IMR-90 (cell line): ENCODE results near the gene PPIP5K2. TPM values are rescaled to one million over a fixed set of nuclear protein-coding genes. Genes with fewer than 3 reads are reported as not detected.

Experiments used
- ATAC-seq: fragments of 200-7000 bp; cut with Tn5 transposase; 2 replicates; pipeline ENCODE4 v1.9.1; 2020; ENCODE audit warnings: low read depth, mild to moderate bottlenecking, moderate library complexity
- BruUV-seq: library from RNA; stranded (reverse); fragments of 400-500 nt; replicated peaks from 2 replicates; lab custom pipeline; 2021; lab: Mats Ljungman, UMichigan
- CTCF ChIA-PET: fragments of 300-600 bp; formaldehyde crosslinking; extraction: SDS; loops from one replicate; lab custom pipeline; 2021; ENCODE audit warnings: antibody characterized with exemption; lab: Yijun Ruan, JAX
- POLR2A ChIA-PET: fragments of 300-600 bp; sonication (Branson Sonifier 250); formaldehyde crosslinking; loops from one replicate; lab custom pipeline; 2022; ENCODE audit warnings: antibody characterized with exemption; ENCODE audit not compliant: unreplicated experiment; lab: Charles Lee
- DNase-seq: peaks from one replicate; pipeline ENCODE4 v3.0.0; 2013
- H2AFZ ChIP-seq: replicated peaks from 2 replicates; pipeline ENCODE3; 2013; ENCODE audit warnings: low read length, mild to moderate bottlenecking; ENCODE audit not compliant: poor library complexity
- H2AK5ac ChIP-seq: 2 replicates; pipeline ENCODE4 v1.6.1; 2013; ENCODE audit warnings: low read depth, low read length, inconsistent platforms
- H2AK9ac ChIP-seq: replicated peaks from 2 replicates; pipeline ENCODE3; 2013; ENCODE audit warnings: mild to moderate bottlenecking, low read depth, low read length, moderate library complexity; ENCODE audit not compliant: poor library complexity
- H2BK120ac ChIP-seq: 2 replicates; pipeline ENCODE4 v1.6.1; 2013; ENCODE audit warnings: low read depth, low read length, inconsistent platforms
- H2BK15ac ChIP-seq: 3 replicates; pipeline ENCODE4 v1.6.1; 2013; ENCODE audit warnings: low read depth, low read length, inconsistent platforms
- H2BK20ac ChIP-seq: 2 replicates; pipeline ENCODE4 v1.6.1; 2013; ENCODE audit warnings: low read depth, mild to moderate bottlenecking, inconsistent platforms, low read length, moderate library complexity
- H2BK5ac ChIP-seq: 2 replicates; pipeline ENCODE4 v1.6.1; 2013; ENCODE audit warnings: mild to moderate bottlenecking, low read depth, low read length, inconsistent platforms; ENCODE audit not compliant: poor library complexity, severe bottlenecking
- H3K14ac ChIP-seq: replicated peaks from 2 replicates; pipeline ENCODE4 v1.6.1; 2013; ENCODE audit warnings: low read depth, low read length, inconsistent platforms
- H3K18ac ChIP-seq: 2 replicates; pipeline ENCODE4 v1.6.1; 2013; ENCODE audit warnings: low read depth, low read length, control low read depth
- H3K23ac ChIP-seq: 2 replicates; pipeline ENCODE4 v1.6.1; 2013; ENCODE audit warnings: low read depth, low read length, inconsistent platforms
- H3K27ac ChIP-seq: 2 replicates; pipeline ENCODE4 v1.5.1; 2013; ENCODE audit warnings: mild to moderate bottlenecking, control low read depth, low read length; ENCODE audit not compliant: insufficient read depth
- H3K27me3 ChIP-seq: 2 replicates; pipeline ENCODE4 v1.6.1; 2013; ENCODE audit warnings: low read length; ENCODE audit not compliant: control insufficient read depth, insufficient read depth
- H3K36me3 ChIP-seq: 2 replicates; pipeline ENCODE4 v1.6.1; 2013; ENCODE audit warnings: low read length, mixed read lengths; ENCODE audit not compliant: control insufficient read depth, insufficient read depth
- H3K4ac ChIP-seq: 2 replicates; pipeline ENCODE4 v1.6.1; 2013; ENCODE audit warnings: low read depth, low read length, inconsistent platforms
- H3K4me1 ChIP-seq: 2 replicates; pipeline ENCODE4 v1.6.1; 2013; ENCODE audit warnings: low read length, mixed read lengths; ENCODE audit not compliant: control insufficient read depth, insufficient read depth
- H3K4me2 ChIP-seq: 2 replicates; pipeline ENCODE4 v1.6.1; 2013; ENCODE audit warnings: low read depth, mild to moderate bottlenecking, control low read depth, low read length, moderate library complexity
- H3K4me3 ChIP-seq: 2 replicates; pipeline ENCODE4 v1.5.1; 2013; ENCODE audit warnings: low read depth, mild to moderate bottlenecking, control low read depth, low read length, moderate library complexity; ENCODE audit not compliant: insufficient read depth
- H3K56ac ChIP-seq: 2 replicates; pipeline ENCODE4 v1.6.1; 2013; ENCODE audit warnings: low read length, inconsistent platforms; ENCODE audit not compliant: insufficient read depth; ENCODE audit errors: extremely low read depth
- H3K79me1 ChIP-seq, 2 experiments: 2 replicates each; pipeline ENCODE4 v1.6.1; 2013; ENCODE audit warnings: low read length in 2 of 2, inconsistent platforms in 1 of 2, low read depth in 1 of 2
- H3K9ac ChIP-seq: 2 replicates; pipeline ENCODE4 v1.6.1; 2013; ENCODE audit warnings: low read depth, low read length, control low read depth
- H3K9me1 ChIP-seq: 2 replicates; pipeline ENCODE4 v1.6.1; 2013; ENCODE audit warnings: low read length, inconsistent platforms; ENCODE audit not compliant: insufficient read depth
- H3K9me3 ChIP-seq: 2 replicates; pipeline ENCODE4 v1.6.1; 2013; ENCODE audit warnings: low read length; ENCODE audit not compliant: control insufficient read depth, insufficient read depth
- H4K20me1 ChIP-seq: 2 replicates; pipeline ENCODE4 v1.6.1; 2013; ENCODE audit warnings: low read length, inconsistent platforms; ENCODE audit not compliant: insufficient read depth
- H4K5ac ChIP-seq: 2 replicates; pipeline ENCODE4 v1.6.1; 2013; ENCODE audit warnings: mild to moderate bottlenecking, low read depth, low read length, control low read depth
- H4K8ac ChIP-seq, 2 experiments: 2 replicates each; pipeline ENCODE4 v1.6.1; 2013; ENCODE audit warnings: low read depth in 2 of 2, low read length in 2 of 2, control low read depth in 1 of 2, inconsistent platforms in 1 of 2
- H4K91ac ChIP-seq: 2 replicates; pipeline ENCODE4 v1.6.1; 2013; ENCODE audit warnings: low read depth, low read length, inconsistent platforms; ENCODE audit not compliant: insufficient read depth
- BHLHE40 ChIP-seq: fragments of 150-350 bp; IDR thresholded peaks from 2 replicates; pipeline ENCODE4 v1.6.1; 2016; ENCODE audit warnings: mild to moderate bottlenecking, low read depth, low read length
- CEBPB ChIP-seq: IDR thresholded peaks from 2 replicates; pipeline ENCODE4 v1.6.1; 2012; ENCODE audit warnings: low read depth, low read length, improper control_type of control experiment
- CHD1 ChIP-seq: IDR thresholded peaks from 2 replicates; pipeline ENCODE4 v1.6.1; 2012; ENCODE audit warnings: low read depth, low read length, improper control_type of control experiment
- FOS ChIP-seq: fragments of 150-350 bp; IDR thresholded peaks from 2 replicates; pipeline ENCODE4 v1.6.1; 2016; ENCODE audit warnings: low read depth, low read length
- MAFK ChIP-seq: IDR thresholded peaks from 2 replicates; pipeline ENCODE4 v1.6.1; 2012; ENCODE audit warnings: low read depth, low read length, improper control_type of control experiment
- MAZ ChIP-seq: IDR thresholded peaks from 2 replicates; pipeline ENCODE4 v1.6.1; 2012; ENCODE audit warnings: low read depth, mild to moderate bottlenecking, low read length, improper control_type of control experiment, moderate library complexity, borderline replicate concordance
- NFE2L2 ChIP-seq: fragments of 150-350 bp; IDR thresholded peaks from 2 replicates; pipeline ENCODE4 v1.6.1; 2016; ENCODE audit warnings: low read depth, mild to moderate bottlenecking, low read length
- POLR2A ChIP-seq: IDR thresholded peaks from 2 replicates; pipeline ENCODE4 v1.6.1; 2012; ENCODE audit warnings: mild to moderate bottlenecking, low read depth, low read length
- RAD21 ChIP-seq: IDR thresholded peaks from 2 replicates; pipeline ENCODE4 v1.6.1; 2012; ENCODE audit warnings: low read length, improper control_type of control experiment
- RCOR1 ChIP-seq: IDR thresholded peaks from 2 replicates; pipeline ENCODE4 v1.6.1; 2012; ENCODE audit warnings: mild to moderate bottlenecking, low read length, improper control_type of control experiment; ENCODE audit not compliant: insufficient replicate concordance
- RFX5 ChIP-seq: IDR thresholded peaks from 2 replicates; pipeline ENCODE4 v1.8.0; 2012; ENCODE audit warnings: low read depth, mild to moderate bottlenecking, low read length, moderate library complexity
- SMC3 ChIP-seq: fragments of 150-350 bp; IDR thresholded peaks from 2 replicates; pipeline ENCODE4 v1.6.1; 2016; ENCODE audit warnings: low read depth, mild to moderate bottlenecking, antibody characterized with exemption, low read length, moderate library complexity
- dilution Hi-C: fragments of 300-500 bp; cut with HindIII; formaldehyde crosslinking; loops from one replicate; pipeline ENCODE4 v1.14.3; 2018; ENCODE audit warnings: low sequenced_read_pairs; ENCODE audit not compliant: unreplicated experiment
- in situ Hi-C: fragments of 300-500 bp; cut with MboI; formaldehyde crosslinking; loops from 3 replicates; pipeline ENCODE4 v1.14.3; 2019; ENCODE audit warnings: low sequenced_read_pairs, inconsistent platforms, mixed read lengths
- intact Hi-C: fragments of 100-400 bp; cut with micrococcal nuclease; formaldehyde crosslinking; loops from 2 replicates; pipeline ENCODE4 v1.10.0; 2022
- polyA plus RNA-seq, 3 experiments: library from polyadenylated mRNA; depleted of rRNA; stranded (reverse); fragments of >200 nt; gene quantifications; 2 replicates each; pipeline ENCODE4 v1.2.3, GENCODE V29; 2012; ENCODE audit warnings: low replicate concordance in 1 of 3
- total RNA-seq: library from RNA; depleted of rRNA; stranded (reverse); fragments of >200 nt; gene quantifications from 2 replicates; pipeline ENCODE4 v1.2.3, GENCODE V29; 2012
- TF ChIP-seq, protein P1 (sequence below): fragments of 150-350 bp; IDR thresholded peaks from 2 replicates; pipeline ENCODE4 v1.6.1; 2017; ENCODE audit warnings: mild to moderate bottlenecking, antibody characterized with exemption, low read length, low read depth
- TF ChIP-seq, protein P2 (sequence below): fragments of 150-350 bp; IDR thresholded peaks from 2 replicates; pipeline ENCODE4 v1.6.1; 2016; ENCODE audit warnings: low read depth, mild to moderate bottlenecking, low read length, moderate library complexity, borderline replicate concordance
- TF ChIP-seq, protein P3 (sequence below): conservative IDR thresholded peaks from 2 replicates; pipeline ENCODE4 v1.5.1; 2012; ENCODE audit warnings: mild to moderate bottlenecking, low read depth, low read length, improper control_type of control experiment

PPIP5K2 gene
- total and polyA plus RNA-seq, 2 of the 4 experiments (the other 2 are of a cell fraction) = 32.4 to 67.6 TPM

DNA sequence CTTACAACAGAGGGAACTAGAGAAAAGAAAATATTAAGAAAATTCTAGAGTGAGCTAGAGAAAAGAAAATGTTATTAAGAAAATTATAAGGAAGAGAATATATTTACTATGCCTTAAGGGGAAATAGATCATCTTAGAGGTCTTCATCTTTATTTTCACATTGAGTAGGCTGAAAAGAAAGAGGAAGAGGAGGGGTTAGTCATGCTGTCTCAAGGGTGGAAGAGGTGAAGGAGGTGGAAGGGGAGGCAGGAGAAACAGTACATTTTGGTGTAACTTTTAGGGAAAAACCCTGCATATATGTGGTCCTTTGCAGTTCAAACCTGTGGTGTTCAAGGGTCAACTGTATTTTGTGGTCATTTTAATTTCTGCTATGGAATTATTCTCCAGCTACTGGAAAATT is 46.6 kb downstream of the PPIP5K2 start:
- no peak overlapping the region for H3K27ac ChIP-seq
- H3K56ac ChIP-seq = no peak overlapping the region
- no peak for ATAC-seq
- POLR2A ChIA-PET = no interaction called here
- no peak overlapping the region for H2AK9ac ChIP-seq
- no peak overlapping the region for H2BK15ac ChIP-seq
- no TSS peak for BruUV-seq
- no peak overlapping the region for H3K4me3 ChIP-seq
- no peaks in the 10 kb centered on the region for H3K9me3 ChIP-seq
- H2BK20ac ChIP-seq = no peak overlapping the region
- CTCF ChIA-PET = no interaction called here
- H3K36me3 ChIP-seq = 0 out of 2 replicates have a peak, but pooled peaks cover 1% of the 10 kb centered on the region
- no peak overlapping the region for H4K8ac ChIP-seq
- intact Hi-C loops = no loop called here
- no peaks in the 10 kb centered on the region for H3K9me1 ChIP-seq
- H4K20me1 ChIP-seq = no peaks in the 10 kb centered on the region
- H2AK5ac ChIP-seq = no peak overlapping the region
- no peak overlapping the region for H4K91ac ChIP-seq
- H3K4me2 ChIP-seq = no peak overlapping the region
- no peak overlapping the region for H3K23ac ChIP-seq
- no peaks in the 10 kb centered on the region for H3K27me3 ChIP-seq
- H3K4ac ChIP-seq = no peak overlapping the region
- in situ Hi-C loops = no loop called here
- no peak for DNase-seq
- H2BK5ac ChIP-seq = no peak overlapping the region
- H3K4me1 ChIP-seq = no peaks in the 10 kb centered on the region
- dilution Hi-C loops = no loop called here
- TF ChIP-seq FOS = no peak
- TF ChIP-seq MAFK = no peak
- TF ChIP-seq POLR2A = no peak
- TF ChIP-seq CHD1 = no peak
- TF ChIP-seq MAZ = no peak
- no peak for TF ChIP-seq SMC3
- no peak for TF ChIP-seq RAD21
- no peak for TF ChIP-seq NFE2L2
- TF ChIP-seq RFX5 = no peak
- TF ChIP-seq, protein P1, sequence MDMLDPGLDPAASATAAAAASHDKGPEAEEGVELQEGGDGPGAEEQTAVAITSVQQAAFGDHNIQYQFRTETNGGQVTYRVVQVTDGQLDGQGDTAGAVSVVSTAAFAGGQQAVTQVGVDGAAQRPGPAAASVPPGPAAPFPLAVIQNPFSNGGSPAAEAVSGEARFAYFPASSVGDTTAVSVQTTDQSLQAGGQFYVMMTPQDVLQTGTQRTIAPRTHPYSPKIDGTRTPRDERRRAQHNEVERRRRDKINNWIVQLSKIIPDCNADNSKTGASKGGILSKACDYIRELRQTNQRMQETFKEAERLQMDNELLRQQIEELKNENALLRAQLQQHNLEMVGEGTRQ = no peak
- TF ChIP-seq, protein P2, sequence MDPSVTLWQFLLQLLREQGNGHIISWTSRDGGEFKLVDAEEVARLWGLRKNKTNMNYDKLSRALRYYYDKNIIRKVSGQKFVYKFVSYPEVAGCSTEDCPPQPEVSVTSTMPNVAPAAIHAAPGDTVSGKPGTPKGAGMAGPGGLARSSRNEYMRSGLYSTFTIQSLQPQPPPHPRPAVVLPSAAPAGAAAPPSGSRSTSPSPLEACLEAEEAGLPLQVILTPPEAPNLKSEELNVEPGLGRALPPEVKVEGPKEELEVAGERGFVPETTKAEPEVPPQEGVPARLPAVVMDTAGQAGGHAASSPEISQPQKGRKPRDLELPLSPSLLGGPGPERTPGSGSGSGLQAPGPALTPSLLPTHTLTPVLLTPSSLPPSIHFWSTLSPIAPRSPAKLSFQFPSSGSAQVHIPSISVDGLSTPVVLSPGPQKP = no peak
- TF ChIP-seq BHLHE40 = no peak
- no peak for TF ChIP-seq CEBPB
- TF ChIP-seq, protein P3, sequence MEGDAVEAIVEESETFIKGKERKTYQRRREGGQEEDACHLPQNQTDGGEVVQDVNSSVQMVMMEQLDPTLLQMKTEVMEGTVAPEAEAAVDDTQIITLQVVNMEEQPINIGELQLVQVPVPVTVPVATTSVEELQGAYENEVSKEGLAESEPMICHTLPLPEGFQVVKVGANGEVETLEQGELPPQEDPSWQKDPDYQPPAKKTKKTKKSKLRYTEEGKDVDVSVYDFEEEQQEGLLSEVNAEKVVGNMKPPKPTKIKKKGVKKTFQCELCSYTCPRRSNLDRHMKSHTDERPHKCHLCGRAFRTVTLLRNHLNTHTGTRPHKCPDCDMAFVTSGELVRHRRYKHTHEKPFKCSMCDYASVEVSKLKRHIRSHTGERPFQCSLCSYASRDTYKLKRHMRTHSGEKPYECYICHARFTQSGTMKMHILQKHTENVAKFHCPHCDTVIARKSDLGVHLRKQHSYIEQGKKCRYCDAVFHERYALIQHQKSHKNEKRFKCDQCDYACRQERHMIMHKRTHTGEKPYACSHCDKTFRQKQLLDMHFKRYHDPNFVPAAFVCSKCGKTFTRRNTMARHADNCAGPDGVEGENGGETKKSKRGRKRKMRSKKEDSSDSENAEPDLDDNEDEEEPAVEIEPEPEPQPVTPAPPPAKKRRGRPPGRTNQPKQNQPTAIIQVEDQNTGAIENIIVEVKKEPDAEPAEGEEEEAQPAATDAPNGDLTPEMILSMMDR = no peak
- no peak for TF ChIP-seq RCOR1
- H2BK120ac ChIP-seq = no peak overlapping the region
- H4K5ac ChIP-seq = no peak overlapping the region
- no peak overlapping the region for H3K18ac ChIP-seq
- no peak overlapping the region for H3K9ac ChIP-seq
- no peaks in the 10 kb centered on the region for H3K79me1 ChIP-seq
- H3K14ac ChIP-seq = no peak overlapping the region
- H2AFZ ChIP-seq = no peak overlapping the region
